ENCODE data around the gene XXYLT1.

GRCh38 chr3:195238081-195238571 is 32.8 kb downstream of the XXYLT1 start:
- no peak for TF ChIP-seq CTCF (IDR thresholded peaks at IDR 0.05 in 2 of 3, conservative IDR thresholded peaks at IDR 0.05 in 1 of 3; ENCODE audit: insufficient read depth in 2 of 3, low read depth in 1 of 3, low read length in 3 of 3)
- TF ChIP-seq CTBP1 (IDR thresholded peaks at IDR 0.05; ENCODE audit: borderline replicate concordance), result no peak
- TF ChIP-seq FUS (optimal IDR thresholded peaks at IDR 0.05; ENCODE audit: low read depth, low read length), result no peak
- TF ChIP-seq DDX20 (tag; IDR thresholded peaks at IDR 0.05; ENCODE audit: low read depth), result no peak
- TF ChIP-seq TEAD2 (tag; IDR thresholded peaks at IDR 0.05), result no peak
- no peak for TF ChIP-seq ZNF717 (CRISPR knock-in tag; IDR thresholded peaks at IDR 0.05)
- no peak for TF ChIP-seq THRB (CRISPR knock-in tag; conservative IDR thresholded peaks at IDR 0.05)
- no peak for TF ChIP-seq MTA3 (IDR thresholded peaks at IDR 0.05; ENCODE audit: borderline replicate concordance)
- no peak for TF ChIP-seq MEF2D (tag; conservative IDR thresholded peaks at IDR 0.05; ENCODE audit: low read depth)

Data from K562 (cell line).